Astrocyte (in vitro differentiated cells and primary cell): ENCODE results near the gene ANKRD34A. TPM values are rescaled to one million over a fixed set of nuclear protein-coding genes. Genes with fewer than 3 reads are reported as not detected.

Experiments used
- DNase-seq: peaks from one replicate; pipeline ENCODE4 v3.0.0-alpha.2; 2010; ENCODE audit warnings: low read depth
- FAIRE-seq: peaks from 2 replicates; lab custom pipeline; 2011; peaks lifted over from hg19 to GRCh38; lab: Jason Lieb, UNC
- H2AFZ ChIP-seq: 2 replicates; pipeline ENCODE4 v1.6.0; 2012; ENCODE audit warnings: low read depth, low read length, inconsistent platforms
- H3K27ac ChIP-seq: 2 replicates; pipeline ENCODE4 v1.5.1; 2011; ENCODE audit warnings: low read depth, low read length, inconsistent platforms
- H3K27me3 ChIP-seq: 2 replicates; pipeline ENCODE4 v1.6.0; 2011; ENCODE audit warnings: low read length, inconsistent platforms; ENCODE audit not compliant: insufficient read depth
- H3K36me3 ChIP-seq: 2 replicates; pipeline ENCODE4 v1.5.1; 2011; ENCODE audit warnings: low read length, inconsistent platforms; ENCODE audit not compliant: insufficient read depth
- H3K4me1 ChIP-seq: 2 replicates; pipeline ENCODE4 v1.5.1; 2011; ENCODE audit warnings: low read length, inconsistent platforms; ENCODE audit not compliant: insufficient read depth
- H3K4me2 ChIP-seq: 2 replicates; pipeline ENCODE4 v1.6.0; 2012; ENCODE audit warnings: low read length, inconsistent platforms
- H3K4me3 ChIP-seq: 2 replicates; pipeline ENCODE4 v1.5.1; 2011; ENCODE audit warnings: low read depth, mild to moderate bottlenecking, low read length, inconsistent platforms; ENCODE audit not compliant: insufficient read depth
- H3K79me2 ChIP-seq: 2 replicates; pipeline ENCODE4 v1.6.0; 2012; ENCODE audit warnings: mild to moderate bottlenecking, low read length, inconsistent platforms; ENCODE audit not compliant: insufficient read depth
- H3K9ac ChIP-seq: 2 replicates; pipeline ENCODE4 v1.6.0; 2012; ENCODE audit warnings: mild to moderate bottlenecking, low read length, inconsistent platforms
- H3K9me3 ChIP-seq: 2 replicates; pipeline ENCODE4 v1.5.1; 2012; ENCODE audit warnings: low read depth, mild to moderate bottlenecking, low read length, inconsistent platforms; ENCODE audit not compliant: insufficient read depth
- H4K20me1 ChIP-seq: 2 replicates; pipeline ENCODE4 v1.6.0; 2012; ENCODE audit warnings: low read length, inconsistent platforms; ENCODE audit not compliant: insufficient read depth
- H3K27ac Mint-ChIP-seq: one replicate; pipeline ENCODE4 v1.8.0; 2021; ENCODE audit warnings: mild to moderate bottlenecking, mixed read lengths; ENCODE audit not compliant: unreplicated experiment
- H3K27me3 Mint-ChIP-seq: one replicate; pipeline ENCODE4 v1.8.0; 2021; ENCODE audit warnings: low read depth, mixed read lengths; ENCODE audit not compliant: unreplicated experiment
- H3K36me3 Mint-ChIP-seq: one replicate; pipeline ENCODE4 v1.8.0; 2021; ENCODE audit warnings: low read depth, mixed read lengths; ENCODE audit not compliant: unreplicated experiment
- H3K4me1 Mint-ChIP-seq: one replicate; pipeline ENCODE4 v1.8.0; 2021; ENCODE audit warnings: low read depth, mixed read lengths; ENCODE audit not compliant: unreplicated experiment
- H3K4me3 Mint-ChIP-seq: one replicate; pipeline ENCODE4 v1.8.0; 2021; ENCODE audit warnings: mild to moderate bottlenecking, moderate library complexity, mixed read lengths; ENCODE audit not compliant: unreplicated experiment
- H3K9me3 Mint-ChIP-seq: one replicate; pipeline ENCODE4 v1.8.0; 2021; ENCODE audit warnings: mild to moderate bottlenecking, mixed read lengths; ENCODE audit not compliant: unreplicated experiment
- EZH2 ChIP-seq: IDR thresholded peaks from 2 replicates; pipeline ENCODE4 v1.6.1; 2012; ENCODE audit warnings: mild to moderate bottlenecking, low read length, inconsistent platforms; ENCODE audit not compliant: insufficient read depth
- total RNA-seq: library from RNA; stranded (reverse); gene quantifications from 2 replicates; pipeline ENCODE4 v1.2.1, GENCODE V29; 2021
- TF ChIP-seq, protein P1 (sequence below): IDR thresholded peaks from 2 replicates; pipeline ENCODE4 v1.5.1; 2011; ENCODE audit warnings: low read depth, mild to moderate bottlenecking, inconsistent platforms, low read length, moderate library complexity; ENCODE audit not compliant: insufficient read depth

Gene ANKRD34A
- total RNA-seq, 1 donor from 2014 or later = 5.8 TPM

DNA sequence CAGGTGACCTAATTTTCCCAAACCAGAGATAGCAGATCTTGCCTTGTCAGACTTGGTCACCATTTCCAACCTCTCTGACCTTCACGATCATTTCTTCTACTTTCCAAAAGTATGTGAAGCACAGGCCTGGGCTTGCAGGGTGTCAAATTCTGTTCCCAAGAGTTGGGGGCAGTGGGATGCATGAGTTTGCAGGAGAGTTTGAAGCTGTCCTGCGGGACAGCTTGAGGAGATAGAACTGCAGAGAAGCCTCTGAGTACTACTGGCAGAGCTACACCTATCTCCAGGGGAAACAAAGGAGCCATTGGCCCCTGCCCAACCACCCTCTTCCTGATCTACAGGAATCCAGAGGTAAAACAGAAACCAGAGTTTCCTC, 20.7 kb upstream of the ANKRD34A start:
- FAIRE-seq (no peak), DNase-seq (no peak)
- Mint-ChIP-seq H3K27me3 (no peaks in the 10 kb centered on the region), H3K36me3 (no peaks in the 10 kb centered on the region), H3K4me1 (peaks cover 22% of the 10 kb centered on the region), H3K9me3 (no peaks in the 10 kb centered on the region), H3K4me3 (peak overlapping the region; percentile 75), H3K27ac (peak overlapping the region; percentile 80)
- no peak overlapping the region for H3K4me3 ChIP-seq
- no peaks in the 10 kb centered on the region for H3K27me3 ChIP-seq
- peaks cover 16% of the 10 kb centered on the region for H3K4me1 ChIP-seq
- H3K9ac ChIP-seq = no peak overlapping the region
- TF ChIP-seq EZH2 = no peak
- TF ChIP-seq, protein P1, sequence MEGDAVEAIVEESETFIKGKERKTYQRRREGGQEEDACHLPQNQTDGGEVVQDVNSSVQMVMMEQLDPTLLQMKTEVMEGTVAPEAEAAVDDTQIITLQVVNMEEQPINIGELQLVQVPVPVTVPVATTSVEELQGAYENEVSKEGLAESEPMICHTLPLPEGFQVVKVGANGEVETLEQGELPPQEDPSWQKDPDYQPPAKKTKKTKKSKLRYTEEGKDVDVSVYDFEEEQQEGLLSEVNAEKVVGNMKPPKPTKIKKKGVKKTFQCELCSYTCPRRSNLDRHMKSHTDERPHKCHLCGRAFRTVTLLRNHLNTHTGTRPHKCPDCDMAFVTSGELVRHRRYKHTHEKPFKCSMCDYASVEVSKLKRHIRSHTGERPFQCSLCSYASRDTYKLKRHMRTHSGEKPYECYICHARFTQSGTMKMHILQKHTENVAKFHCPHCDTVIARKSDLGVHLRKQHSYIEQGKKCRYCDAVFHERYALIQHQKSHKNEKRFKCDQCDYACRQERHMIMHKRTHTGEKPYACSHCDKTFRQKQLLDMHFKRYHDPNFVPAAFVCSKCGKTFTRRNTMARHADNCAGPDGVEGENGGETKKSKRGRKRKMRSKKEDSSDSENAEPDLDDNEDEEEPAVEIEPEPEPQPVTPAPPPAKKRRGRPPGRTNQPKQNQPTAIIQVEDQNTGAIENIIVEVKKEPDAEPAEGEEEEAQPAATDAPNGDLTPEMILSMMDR = no peak
- peak overlapping the region; percentile 50 for H3K4me2 ChIP-seq
- H4K20me1 ChIP-seq = no peaks in the 10 kb centered on the region
- no peaks in the 10 kb centered on the region for H3K36me3 ChIP-seq
- H3K79me2 ChIP-seq = no peaks in the 10 kb centered on the region
- no peak overlapping the region for H3K27ac ChIP-seq
- H2AFZ ChIP-seq = peak overlapping the region; percentile 62
- no peaks in the 10 kb centered on the region for H3K9me3 ChIP-seq

DNA sequence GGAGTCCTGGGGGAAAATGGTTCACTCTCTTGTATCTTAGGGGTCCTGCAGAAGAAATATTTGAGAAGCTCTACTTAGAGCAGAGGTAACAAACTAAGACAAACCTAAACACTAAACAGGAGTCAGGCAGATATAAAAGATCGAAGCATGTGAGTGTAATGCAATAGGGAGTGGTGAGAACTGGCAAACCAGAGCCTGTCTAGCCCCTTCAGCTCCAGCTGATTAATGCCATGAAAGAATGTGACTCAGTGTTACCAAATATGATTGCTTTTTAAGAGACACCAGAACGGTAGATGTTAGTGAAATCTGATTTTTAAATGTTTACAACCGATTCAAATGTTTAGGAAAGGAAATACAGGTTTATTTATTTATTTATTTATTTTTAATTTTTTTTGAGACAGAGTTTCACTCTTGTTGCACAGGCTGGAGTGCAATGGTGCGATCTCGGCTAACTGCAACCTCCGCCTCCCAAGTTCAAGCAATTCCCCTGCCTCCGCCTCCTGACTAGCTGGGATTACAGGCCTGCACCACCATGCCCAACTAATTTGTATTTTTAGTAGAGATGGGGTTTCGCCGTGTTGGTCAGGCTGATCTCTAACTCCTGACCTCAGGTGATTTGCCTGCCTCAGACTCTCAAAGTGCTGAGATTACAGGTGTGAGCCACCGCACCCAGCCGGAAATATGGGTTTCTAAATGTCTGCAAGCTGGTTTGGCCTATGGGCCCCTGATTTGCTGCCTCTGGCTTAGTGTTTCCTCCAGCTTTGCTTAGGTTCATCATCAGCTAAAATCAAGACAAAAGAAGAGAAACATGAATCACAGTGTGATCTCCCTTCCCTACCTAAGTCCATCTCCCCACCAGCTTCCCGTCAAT, 19.8 kb upstream of the ANKRD34A start:
- peaks cover 22% of the 10 kb centered on the region for H3K4me1 Mint-ChIP-seq
- H3K9me3 Mint-ChIP-seq = no peaks in the 10 kb centered on the region
- no peaks in the 10 kb centered on the region for H3K36me3 Mint-ChIP-seq
- H3K27ac Mint-ChIP-seq = no peak overlapping the region
- Histone ChIP-seq H3K4me1 (peaks cover 24% of the 10 kb centered on the region), H4K20me1 (no peaks in the 10 kb centered on the region), H3K4me2 (no peak overlapping the region), H3K27me3 (no peaks in the 10 kb centered on the region), H3K79me2 (no peaks in the 10 kb centered on the region), H3K9ac (no peak overlapping the region), H2AFZ (no peak overlapping the region), H3K4me3 (no peak overlapping the region), H3K9me3 (no peaks in the 10 kb centered on the region), H3K36me3 (no peaks in the 10 kb centered on the region), H3K27ac (no peak overlapping the region)
- FAIRE-seq = no peak
- DNase-seq = no peak
- TF ChIP-seq EZH2 = no peak
- TF ChIP-seq, protein P1 = no peak
- no peaks in the 10 kb centered on the region for H3K27me3 Mint-ChIP-seq
- no peak overlapping the region for H3K4me3 Mint-ChIP-seq

GRCh38 chr1:145983206-145983675, 18.9 kb upstream of the ANKRD34A start:
- no peak overlapping the region for H3K27ac Mint-ChIP-seq
- Histone ChIP-seq H3K9ac (no peak overlapping the region), H3K27ac (no peak overlapping the region), H3K79me2 (no peaks in the 10 kb centered on the region), H3K27me3 (no peaks in the 10 kb centered on the region), H4K20me1 (no peaks in the 10 kb centered on the region), H3K4me3 (no peak overlapping the region), H3K9me3 (no peaks in the 10 kb centered on the region), H3K36me3 (no peaks in the 10 kb centered on the region), H3K4me1 (peaks cover 33% of the 10 kb centered on the region), H2AFZ (no peak overlapping the region), H3K4me2 (no peak overlapping the region)
- no peak for DNase-seq
- no peak for FAIRE-seq
- H3K4me1 Mint-ChIP-seq = peaks cover 22% of the 10 kb centered on the region
- no peaks in the 10 kb centered on the region for H3K36me3 Mint-ChIP-seq
- H3K27me3 Mint-ChIP-seq = no peaks in the 10 kb centered on the region
- TF ChIP-seq, protein P1 = no peak
- no peak for TF ChIP-seq EZH2
- H3K4me3 Mint-ChIP-seq = no peak overlapping the region
- H3K9me3 Mint-ChIP-seq = no peaks in the 10 kb centered on the region
